Nephron (organoid): ENCODE results near the gene BMP15.

Experiments used
- H3K27ac Mint-ChIP-seq, 3 experiments: 2 replicates each; pipeline ENCODE4 v1.8.0; 2020; ENCODE audit warnings: mixed read lengths in 3 of 3, mild to moderate bottlenecking in 2 of 3, moderate library complexity in 1 of 3
- H3K27me3 Mint-ChIP-seq: 2 replicates; pipeline ENCODE4 v1.8.0; 2021; ENCODE audit warnings: low read depth, mild to moderate bottlenecking, moderate library complexity, mixed read lengths
- H3K36me3 Mint-ChIP-seq: 2 replicates; pipeline ENCODE4 v1.8.0; 2020; ENCODE audit warnings: low read depth, mixed read lengths
- H3K4me1 Mint-ChIP-seq: 2 replicates; pipeline ENCODE4 v1.8.0; 2020; ENCODE audit warnings: mixed read lengths
- H3K4me3 Mint-ChIP-seq, 3 experiments: 2 replicates each; pipeline ENCODE4 v1.8.0; 2020; ENCODE audit warnings: mild to moderate bottlenecking in 3 of 3, mixed read lengths in 3 of 3, moderate library complexity in 2 of 3
- H3K9me3 Mint-ChIP-seq: 2 replicates; pipeline ENCODE4 v1.8.0; 2020; ENCODE audit warnings: mixed read lengths
- CTCF ChIP-seq, 3 experiments: fragments of 200-600 bp; sonication (generic); IDR thresholded peaks; one replicate each; pipeline ENCODE4 v1.5.0; 2021; ENCODE audit warnings: antibody characterized with exemption in 3 of 3; ENCODE audit not compliant: unreplicated experiment in 3 of 3

Gene BMP15

GRCh38 chrX:50952406-50952805, 41.9 kb downstream of the BMP15 start:
- Mint-ChIP-seq H3K27ac (no peak overlapping the region), H3K4me3 (no peak overlapping the region), H3K4me1 (no peaks in the 10 kb centered on the region), H3K9me3 (peaks cover 22% of the 10 kb centered on the region), H3K36me3 (no peaks in the 10 kb centered on the region), H3K27me3 (no peaks in the 10 kb centered on the region)
- TF ChIP-seq CTCF (IDR thresholded peaks at IDR 0.05; ENCODE audit: unreplicated experiment in 3 of 3), result no peak

GRCh38 chrX:50953832-50954231, 43.3 kb downstream of the BMP15 start:
- TF ChIP-seq CTCF (IDR thresholded peaks at IDR 0.05; ENCODE audit: unreplicated experiment in 3 of 3), result no peak
- Mint-ChIP-seq H3K4me1 (no peaks in the 10 kb centered on the region), H3K9me3 (peaks cover 22% of the 10 kb centered on the region), H3K27ac (no peak overlapping the region), H3K36me3 (no peaks in the 10 kb centered on the region), H3K4me3 (no peak overlapping the region), H3K27me3 (no peaks in the 10 kb centered on the region)

GRCh38 chrX:50962156-50962555, 51.6 kb downstream of the BMP15 start:
- Mint-ChIP-seq H3K4me3 (no peak overlapping the region), H3K27ac (no peak overlapping the region), H3K36me3 (no peaks in the 10 kb centered on the region), H3K4me1 (no peaks in the 10 kb centered on the region), H3K9me3 (no peaks in the 10 kb centered on the region), H3K27me3 (no peaks in the 10 kb centered on the region)
- no peak for TF ChIP-seq CTCF (IDR thresholded peaks at IDR 0.05; ENCODE audit: unreplicated experiment in 3 of 3)

- H3K27me3 Mint-ChIP-seq, result no peaks in the 10 kb centered on the region
- no peak overlapping the region for H3K4me3 Mint-ChIP-seq
- H3K27ac Mint-ChIP-seq, result no peak overlapping the region
- no peak for TF ChIP-seq CTCF (IDR thresholded peaks at IDR 0.05; ENCODE audit: unreplicated experiment in 3 of 3)
- H3K9me3 Mint-ChIP-seq, result no peaks in the 10 kb centered on the region
- no peaks in the 10 kb centered on the region for H3K36me3 Mint-ChIP-seq
- no peaks in the 10 kb centered on the region for H3K4me1 Mint-ChIP-seq
These were observed 53.3 kb downstream of the BMP15 start for GRCh38 chrX:50963842-50964241.
